Panc1 (cell line): ENCODE measurements around the gene PRRX1. TPM values are rescaled to one million over a fixed set of nuclear protein-coding genes. Genes with fewer than 3 reads are reported as not detected.

Source experiments
- ATAC-seq: fragments of 200-7000 bp; cut with Tn5 transposase; 2 replicates; pipeline ENCODE4 v1.9.1; 2020; ENCODE audit warnings: mild to moderate bottlenecking, moderate library complexity
- BruUV-seq: library from RNA; stranded (reverse); fragments of 400-500 nt; replicated peaks from 2 replicates; lab custom pipeline; 2021; lab: Mats Ljungman, UMichigan
- CTCF ChIA-PET: fragments of 300-600 bp; sonication (Branson Sonifier 250); formaldehyde crosslinking; loops from one replicate; lab custom pipeline; 2022; ENCODE audit warnings: antibody characterized with exemption; lab: Charles Lee
- POLR2A ChIA-PET: fragments of 300-600 bp; sonication (Branson Sonifier 250); formaldehyde crosslinking; loops from one replicate; lab custom pipeline; 2022; ENCODE audit warnings: antibody characterized with exemption; lab: Charles Lee
- DNase-seq: peaks from one replicate; pipeline ENCODE4 v3.0.0-alpha.2; 2010; ENCODE audit warnings: low read depth, low spot score
- H3K27ac ChIP-seq: 2 replicates; pipeline ENCODE4 v1.5.1; 2011; ENCODE audit warnings: mild to moderate bottlenecking, low read length, inconsistent platforms
- H3K27me3 ChIP-seq: fragments of 200-500 bp; sonication (Bioruptor generic); 2 replicates; pipeline ENCODE4 v1.6.0; 2014; ENCODE audit warnings: low read length, inconsistent platforms; ENCODE audit not compliant: control insufficient read depth, insufficient read depth
- H3K36me3 ChIP-seq: fragments of 200-500 bp; sonication (Bioruptor generic); 2 replicates; pipeline ENCODE4 v1.5.1; 2014; ENCODE audit warnings: inconsistent platforms, mild to moderate bottlenecking, low read length, moderate library complexity; ENCODE audit not compliant: control insufficient read depth, insufficient read depth
- H3K4me1 ChIP-seq: 2 replicates; pipeline ENCODE4 v1.5.1; 2011; ENCODE audit warnings: inconsistent platforms, mild to moderate bottlenecking, low read length, moderate library complexity; ENCODE audit not compliant: control insufficient read depth, insufficient read depth
- H3K4me3 ChIP-seq, 2 experiments: 2 replicates each; pipeline ENCODE4 v1.5.1; 2011 to 2012; ENCODE audit warnings: low read depth in 2 of 2, low read length in 2 of 2, mild to moderate bottlenecking in 2 of 2, inconsistent platforms in 1 of 2, moderate library complexity in 1 of 2
- H3K9me3 ChIP-seq: fragments of 200-500 bp; sonication (Bioruptor generic); 2 replicates; pipeline ENCODE4 v1.5.1; 2014; ENCODE audit warnings: low read depth, mild to moderate bottlenecking, inconsistent platforms, low read length, moderate library complexity; ENCODE audit not compliant: control insufficient read depth, insufficient read depth
- CTCF ChIP-seq: fragments of 450-650 bp; IDR thresholded peaks from 2 replicates; pipeline ENCODE4 v1.5.1; 2017; ENCODE audit warnings: mild to moderate bottlenecking
- POLR2AphosphoS5 ChIP-seq: IDR thresholded peaks from 2 replicates; pipeline ENCODE4 v1.6.1; 2012; ENCODE audit warnings: mild to moderate bottlenecking, low read depth, low read length, moderate library complexity
- REST ChIP-seq, 2 experiments: IDR thresholded peaks; 2 replicates each; pipeline ENCODE4 v1.6.1; 2011 to 2012; ENCODE audit warnings: low read depth in 2 of 2, control low read depth in 1 of 2, low read length in 1 of 2, mild to moderate bottlenecking in 1 of 2, moderate library complexity in 1 of 2; ENCODE audit not compliant: insufficient read depth in 1 of 2
- SIN3A ChIP-seq: IDR thresholded peaks from 2 replicates; pipeline ENCODE4 v1.6.1; 2012; ENCODE audit warnings: low read depth, mild to moderate bottlenecking, low read length, moderate library complexity, borderline replicate concordance; ENCODE audit not compliant: insufficient read depth
- TCF7L2 ChIP-seq: IDR thresholded peaks from 2 replicates; pipeline ENCODE4 v1.6.1; 2011; ENCODE audit warnings: mild to moderate bottlenecking, low read depth, low read length, inconsistent platforms
- in situ Hi-C: cut with HindIII; loops from 2 replicates; pipeline ENCODE4 v1.10.0; 2016; ENCODE audit warnings: low sequenced_read_pairs, low pct_unique_long_range_greater_than_20kb
- intact Hi-C: fragments of 100-400 bp; cut with micrococcal nuclease; formaldehyde crosslinking; loops from one replicate; pipeline ENCODE4 v1.10.0; 2022; ENCODE audit not compliant: unreplicated experiment
- total RNA-seq: library from RNA; stranded (reverse); gene quantifications from one replicate; pipeline ENCODE4 v1.2.1, GENCODE V29; 2021; ENCODE audit not compliant: unreplicated experiment

Gene PRRX1
- total RNA-seq, 1 experiment from 2014 or later = 0.69 TPM

- DNase-seq = no peak
- peaks cover 8% of the 10 kb centered on the region; the same call in 1 of the 2 replicates for H3K27me3 ChIP-seq
- intact Hi-C loops (no loop called here), in situ Hi-C loops (no loop called here)
- no peak for TF ChIP-seq CTCF
- TF ChIP-seq POLR2AphosphoS5 = no peak
- no peak for TF ChIP-seq SIN3A
- no peaks in the 10 kb centered on the region for H3K4me1 ChIP-seq
- ChIA-PET POLR2A (no interaction called here), CTCF (no interaction called here)
- no peak overlapping the region for H3K27ac ChIP-seq
- H3K4me3 ChIP-seq = peak overlapping the region; percentile 14 to 38; a peak in 3 of 4 replicates
- no peaks in the 10 kb centered on the region for H3K9me3 ChIP-seq
- peak; percentile 42; the same call in 1 of the 2 replicates for ATAC-seq
- H3K36me3 ChIP-seq = no peaks in the 10 kb centered on the region
- BruUV-seq = no TSS peak
These were observed 2.1 kb upstream of the PRRX1 start for GRCh38 chr1:170661646-170662411.

GRCh38 chr1:170662561-170663403, 1.1 kb upstream of the PRRX1 start:
- Histone ChIP-seq H3K4me1 (no peaks in the 10 kb centered on the region), H3K4me3 (peak overlapping the region; percentile 38 to 54; a peak in 3 of 4 replicates), H3K27me3 (peaks cover 8% of the 10 kb centered on the region; the same call in 1 of the 2 replicates), H3K36me3 (no peaks in the 10 kb centered on the region), H3K27ac (no peak overlapping the region), H3K9me3 (no peaks in the 10 kb centered on the region)
- ChIA-PET CTCF (no interaction called here), POLR2A (no interaction called here)
- DNase-seq = no peak
- no TSS peak for BruUV-seq
- intact Hi-C loops = no loop called here
- in situ Hi-C loops = no loop called here
- ATAC-seq = no peak
- TF ChIP-seq POLR2AphosphoS5 (no peak), CTCF (no peak), TCF7L2 (no peak), REST (IDR thresholded peaks at IDR 0.05; ENCODE audit: insufficient read depth in 1 of 2, low read depth in 2 of 2, low read length in 1 of 2) (no peak), SIN3A (no peak)
